H1 (cell line): Measurements from ENCODE around the gene BNIP1. TPM values are rescaled to one million over a fixed set of nuclear protein-coding genes. Genes with fewer than 3 reads are reported as not detected.

Experiments used
- CREB1 ChIP-seq: IDR thresholded peaks from 2 replicates; pipeline ENCODE4 v1.6.1; 2012; ENCODE audit warnings: inconsistent platforms
- CTBP2 ChIP-seq: IDR thresholded peaks from 2 replicates; pipeline ENCODE4 v1.7.0; 2011; ENCODE audit warnings: borderline replicate concordance, mild to moderate bottlenecking, moderate library complexity, mixed read lengths, low read length; ENCODE audit not compliant: insufficient read depth, insufficient read length
- NRF1 ChIP-seq: IDR thresholded peaks from 2 replicates; pipeline ENCODE4 v1.6.1; 2011; ENCODE audit warnings: mild to moderate bottlenecking, low read depth, low read length, improper control_type of control experiment
- RNF2 ChIP-seq: fragments of 200-900, 300-1000 bp; sonication (generic); IDR thresholded peaks from 2 replicates; pipeline ENCODE4 v1.7.1; 2016; ENCODE audit warnings: borderline replicate concordance, low read depth, mild to moderate bottlenecking, antibody characterized with exemption, low read length; ENCODE audit not compliant: poor library complexity, severe bottlenecking; ENCODE audit errors: missing control alignments
- polyA plus RNA-seq, 7 experiments: library from polyadenylated mRNA; depleted of rRNA in 3 of 7; stranded (reverse) in 5 of 7; unstranded in 2 of 7; fragments of >200 nt in 5 of 7; fragments of 200-250 nt in 2 of 7; gene quantifications; 1 replicate in 5 of 7; 2 replicates in 1 of 7; 4 replicates in 1 of 7; pipeline versions ENCODE4 v1.2.1 to v1.2.3, GENCODE V29; 2011 to 2013; ENCODE audit warnings: missing spikeins in 2 of 7, mixed read lengths in 2 of 7
- total RNA-seq: library from RNA; stranded (reverse); fragmentation: NEBNext Ultra II Directional; extraction: Animal tissue kit (Norgen Biotek cat#: 25700); gene quantifications from 2 replicates; pipeline ENCODE4 v1.2.1, GENCODE V29; 2021

The BNIP1 gene
- total and polyA plus RNA-seq, 2 of the 8 experiments (the other 6 are each of a cell fraction or from before 2014, with no cell fraction given) = 13.5 to 14.7 TPM

GRCh38 chr5:173210877-173211276 is 66.5 kb downstream of the BNIP1 start (continued):
- TF ChIP-seq CTBP2 (no peak), CREB1 (no peak), NRF1 (no peak), RNF2 (no peak)
